IPS DF 19.7 (cell line): ENCODE measurements around the gene NPHS1.

Experiments
- DNase-seq: peaks from one replicate; pipeline ENCODE4 v3.0.0-alpha.2; 2013; ENCODE audit warnings: low read depth, low spot score

The NPHS1 gene

GRCh38 chr19:35874392-35874930, 22.2 kb upstream of the NPHS1 start:
- DNase-seq = no peak

DNA sequence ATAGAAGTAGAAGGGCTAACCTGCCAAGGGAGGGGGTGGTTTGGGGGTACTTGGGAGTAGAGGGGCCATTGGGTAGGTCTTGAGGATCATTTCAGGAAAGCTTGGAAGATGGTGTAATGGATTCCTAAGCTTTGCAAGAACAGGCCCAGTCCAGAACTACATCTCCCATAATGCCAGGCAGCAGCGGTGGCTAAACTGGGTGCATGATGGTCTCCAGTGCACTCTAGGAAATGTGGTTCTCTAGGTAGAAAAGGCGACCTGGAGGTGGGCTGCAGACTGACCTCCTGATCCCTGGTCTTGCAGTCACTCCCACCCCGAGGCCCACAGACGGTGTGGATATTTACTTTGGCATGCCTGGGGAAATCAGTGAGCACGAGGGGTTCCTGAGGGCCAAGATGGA, 19.9 kb upstream of the NPHS1 start:
- DNase-seq = no peak

DNA sequence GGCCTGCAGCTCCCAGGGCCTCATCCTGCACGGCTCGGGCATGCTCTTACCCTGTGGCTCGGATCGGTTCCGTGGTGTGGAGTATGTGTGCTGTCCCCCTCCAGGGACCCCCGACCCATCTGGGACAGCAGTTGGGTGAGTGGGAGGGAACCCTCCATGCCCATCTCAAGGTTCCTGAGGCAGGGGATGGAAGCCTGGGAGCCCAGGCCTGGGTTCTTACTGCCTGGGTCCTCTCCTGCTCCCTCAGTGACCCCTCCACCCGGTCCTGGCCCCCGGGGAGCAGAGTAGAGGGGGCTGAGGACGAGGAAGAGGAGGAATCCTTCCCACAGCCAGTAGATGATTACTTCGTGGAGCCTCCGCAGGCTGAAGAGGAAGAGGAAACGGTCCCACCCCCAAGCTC, 19.3 kb upstream of the NPHS1 start:
- no peak for DNase-seq

DNA sequence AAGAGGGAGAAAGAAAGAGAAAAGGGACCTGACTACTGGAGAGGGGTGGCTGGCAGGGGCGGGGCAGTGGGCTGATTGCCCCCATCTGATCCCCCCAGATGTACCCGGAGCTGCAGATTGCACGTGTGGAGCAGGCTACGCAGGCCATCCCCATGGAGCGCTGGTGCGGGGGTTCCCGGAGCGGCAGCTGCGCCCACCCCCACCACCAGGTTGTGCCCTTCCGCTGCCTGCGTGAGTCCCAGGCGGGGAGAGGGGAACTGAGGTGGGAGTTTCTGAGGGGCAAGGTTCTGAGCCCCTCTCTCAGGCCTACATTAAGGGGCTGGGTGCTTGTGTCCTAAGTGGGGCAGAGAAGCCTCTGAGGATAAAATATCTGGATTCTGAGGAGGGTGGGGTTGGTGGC, 18.5 kb upstream of the NPHS1 start:
- no peak for DNase-seq

GRCh38 chr19:35870124-35870736, 17.9 kb upstream of the NPHS1 start:
- DNase-seq = peak; percentile 77

DNA sequence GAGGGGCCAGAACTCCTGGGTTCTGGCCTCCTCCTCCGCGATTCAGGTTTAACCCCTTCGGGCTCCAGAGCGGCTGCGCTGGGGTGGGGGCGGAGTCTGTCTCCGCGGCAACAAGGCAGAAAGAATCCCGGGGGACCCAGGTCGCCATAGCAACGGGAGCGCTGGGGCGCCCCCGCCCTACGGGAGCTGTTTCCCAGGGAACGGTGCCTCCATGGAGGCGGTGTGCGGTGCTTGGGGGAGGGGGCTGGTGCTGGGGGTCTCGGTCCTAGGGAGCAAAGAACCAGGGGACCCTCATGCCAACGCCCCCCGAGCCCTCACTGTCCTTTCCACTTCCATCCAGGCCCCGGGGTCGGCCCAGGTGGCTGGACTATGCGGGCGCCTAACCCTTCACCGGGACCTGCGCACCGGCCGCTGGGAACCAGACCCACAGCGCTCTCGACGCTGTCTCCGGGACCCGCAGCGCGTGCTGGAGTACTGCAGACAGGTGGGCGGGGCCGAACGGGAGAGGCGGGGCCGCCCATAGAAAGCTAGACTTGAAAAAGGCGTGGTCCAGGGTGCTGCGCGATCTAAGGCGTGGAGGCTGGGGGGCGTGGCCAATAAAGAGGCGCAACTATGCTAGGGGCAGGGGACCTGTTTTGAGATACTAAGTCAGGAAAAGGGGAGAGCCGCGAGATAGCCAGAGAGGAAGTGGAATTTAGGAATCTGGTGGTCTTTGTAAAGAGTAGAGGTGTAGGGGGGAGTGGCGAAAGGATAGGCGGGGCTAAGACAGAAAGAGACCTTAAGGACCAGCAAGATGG, 17.2 kb upstream of the NPHS1 start:
- DNase-seq = peak; percentile 60

DNA sequence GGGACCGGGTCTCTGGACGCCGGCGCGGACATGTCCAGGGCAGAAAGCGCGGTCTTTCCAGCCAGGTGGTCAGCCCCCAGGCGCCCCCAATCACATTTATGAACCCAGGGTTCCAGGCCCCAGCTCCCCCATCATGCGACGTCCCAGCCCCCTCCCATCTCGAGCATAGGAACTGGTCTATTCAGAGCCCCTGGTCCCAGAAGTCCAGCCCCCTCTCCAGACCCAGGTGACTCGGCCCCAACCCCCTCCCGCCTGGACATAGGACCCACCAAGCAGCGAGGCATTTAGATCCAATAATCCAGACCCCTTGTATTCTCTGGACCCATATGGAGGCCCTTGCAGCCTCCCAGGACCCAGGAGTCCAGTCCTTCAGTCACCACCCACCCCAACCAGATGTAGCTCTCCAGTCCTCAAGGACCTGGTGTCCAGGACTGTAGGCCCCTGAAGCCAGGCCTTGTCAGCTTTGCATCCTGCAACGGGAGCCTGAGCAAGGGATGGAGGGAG, 16.6 kb upstream of the NPHS1 start:
- no peak for DNase-seq

DNA sequence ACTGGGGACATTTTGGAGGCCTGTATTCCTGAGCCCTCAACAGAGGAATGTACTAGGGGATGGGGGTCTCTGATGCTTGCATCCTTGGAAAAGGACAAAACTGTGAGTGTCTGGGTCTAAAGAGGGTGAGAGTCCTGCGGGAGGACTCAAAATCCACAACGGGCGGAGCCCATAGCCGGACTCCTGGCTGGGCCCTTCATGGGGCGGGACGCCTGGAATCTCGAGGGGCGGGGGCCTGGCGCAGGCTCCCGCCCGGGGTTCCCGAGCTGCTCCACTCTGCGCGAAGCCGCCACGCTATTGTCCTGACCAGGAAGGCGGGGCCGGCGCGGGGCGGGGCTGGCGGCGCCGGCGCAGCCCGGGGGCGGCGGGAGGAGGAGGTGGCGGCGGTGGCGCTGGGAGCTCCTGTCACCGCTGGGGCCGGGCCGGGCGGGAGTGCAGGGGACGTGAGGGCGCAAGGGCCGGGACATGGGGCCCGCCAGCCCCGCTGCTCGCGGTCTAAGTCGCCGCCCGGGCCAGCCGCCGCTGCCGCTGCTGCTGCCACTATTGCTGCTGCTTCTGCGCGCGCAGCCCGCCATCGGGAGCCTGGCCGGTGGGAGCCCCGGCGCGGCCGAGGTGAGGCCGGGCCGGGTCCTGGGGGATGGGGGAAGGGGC, 16.0 kb upstream of the NPHS1 start, which contains the start of gene APLP1:
APLP1 (plus strand) TSS at position 403 of the 651 bp plus-strand sequence; CDS start at position 466, 63 bp downstream.
- DNase-seq = no peak

- DNase-seq = no peak
These were observed 10.7 kb upstream of the NPHS1 start for GRCh38 chr19:35863018-35863417.

DNA sequence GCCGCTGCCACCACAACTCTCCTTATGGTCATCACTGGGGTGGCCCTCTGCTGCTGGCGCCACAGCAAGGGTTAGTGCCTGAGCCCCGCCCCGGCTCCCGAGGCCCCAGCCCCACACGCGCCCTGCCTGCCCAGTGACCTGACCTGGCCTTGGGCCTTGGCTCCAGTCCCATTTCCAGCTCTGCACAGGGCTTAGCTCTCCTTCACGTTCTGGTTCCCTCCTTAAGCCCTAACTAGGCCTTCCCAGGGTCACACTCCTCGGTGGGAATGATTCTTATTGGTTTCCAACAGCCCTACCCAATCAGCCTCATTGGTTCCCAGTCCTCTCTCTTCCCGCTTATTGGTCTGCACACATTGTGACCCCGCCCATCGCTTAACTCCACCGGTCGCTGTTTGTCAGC, 10.2 kb upstream of the NPHS1 start:
- no peak for DNase-seq

DNA sequence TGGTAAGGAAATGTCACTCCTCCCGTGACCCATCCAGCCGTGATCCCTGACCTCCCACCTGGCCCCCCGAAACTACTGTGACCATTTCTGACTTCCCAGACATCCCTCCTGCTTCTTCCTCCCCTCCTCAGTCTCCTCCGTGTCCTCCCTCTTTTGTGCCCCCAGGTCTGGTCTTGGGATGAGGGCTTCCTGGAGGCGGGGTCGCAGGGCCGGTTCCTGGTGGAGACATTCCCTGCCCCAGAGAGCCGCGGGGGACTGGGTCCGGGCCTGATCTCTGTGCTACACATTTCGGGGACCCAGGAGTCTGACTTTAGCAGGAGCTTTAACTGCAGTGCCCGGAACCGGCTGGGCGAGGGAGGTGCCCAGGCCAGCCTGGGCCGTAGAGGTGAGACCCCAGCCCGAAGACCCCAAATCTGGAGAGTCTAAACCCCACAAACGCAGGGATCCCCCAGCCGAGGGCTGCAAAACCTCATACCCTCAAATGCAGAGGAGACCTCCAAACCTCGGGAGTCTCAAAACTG, 9.4 kb upstream of the NPHS1 start:
- DNase-seq = no peak

- DNase-seq = peak; percentile 72
These were observed 8.7 kb upstream of the NPHS1 start for GRCh38 chr19:35860818-35861639.

GRCh38 chr19:35860436-35860817, 8.1 kb upstream of the NPHS1 start:
- DNase-seq = no peak

DNA sequence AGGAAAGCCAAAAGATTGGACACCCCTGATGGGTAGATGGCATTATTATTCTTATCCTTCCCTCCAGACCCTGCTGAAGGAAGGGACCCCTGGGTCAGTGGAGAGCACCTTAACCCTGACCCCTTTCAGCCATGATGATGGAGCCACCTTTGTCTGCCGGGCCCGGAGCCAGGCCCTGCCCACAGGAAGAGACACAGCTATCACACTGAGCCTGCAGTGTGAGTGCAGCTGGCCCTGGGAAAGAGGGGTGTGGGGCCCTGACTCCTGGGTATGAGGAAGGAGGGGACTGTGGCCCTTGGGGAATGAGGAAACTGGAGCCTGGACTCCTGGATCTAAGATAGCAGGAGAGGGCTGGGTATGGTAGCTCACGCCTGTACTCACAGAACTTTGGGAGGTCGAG, 7.1 kb upstream of the NPHS1 start:
- no peak for DNase-seq

DNA sequence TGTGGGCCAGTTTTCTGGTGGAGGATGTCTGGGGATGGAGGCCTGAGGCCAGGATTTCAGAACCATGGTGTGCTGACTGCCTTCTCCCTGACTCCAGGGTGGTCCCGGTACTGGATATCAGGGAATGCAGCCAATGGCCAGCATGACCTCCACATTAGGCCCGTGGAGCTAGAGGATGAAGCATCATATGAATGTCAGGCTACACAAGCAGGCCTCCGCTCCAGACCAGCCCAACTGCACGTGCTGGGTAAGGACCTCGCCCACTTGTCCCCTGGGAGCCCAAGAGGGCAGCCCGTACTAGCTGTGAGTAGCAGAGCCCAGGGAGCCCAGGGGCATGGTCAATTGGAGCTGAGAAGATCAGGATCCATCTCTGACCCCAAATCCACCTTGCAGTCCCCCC, 6.0 kb upstream of the NPHS1 start:
- no peak for DNase-seq

DNA sequence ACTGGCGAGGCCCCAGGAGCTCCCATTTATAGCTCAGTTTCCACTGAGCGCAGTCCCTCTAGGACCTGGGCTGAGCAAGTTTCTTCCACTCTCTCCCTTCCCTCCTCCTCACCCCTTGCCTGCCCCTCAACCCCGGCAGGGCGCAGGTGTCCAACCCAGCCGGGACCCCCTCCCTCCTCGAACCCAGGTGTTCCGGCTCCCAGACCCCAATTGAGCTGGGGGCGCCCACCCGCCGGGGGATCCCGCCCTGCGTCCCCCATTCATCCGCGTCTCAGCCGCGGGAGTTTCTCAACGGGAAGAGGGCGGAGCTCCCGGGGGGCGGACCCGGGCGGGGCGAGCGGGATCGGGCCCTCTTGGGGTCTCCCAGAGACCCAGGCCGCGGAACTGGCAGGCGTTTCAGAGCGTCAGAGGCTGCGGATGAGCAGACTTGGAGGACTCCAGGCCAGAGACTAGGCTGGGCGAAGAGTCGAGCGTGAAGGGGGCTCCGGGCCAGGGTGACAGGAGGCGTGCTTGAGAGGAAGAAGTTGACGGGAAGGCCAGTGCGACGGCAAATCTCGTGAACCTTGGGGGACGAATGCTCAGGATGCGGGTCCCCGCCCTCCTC, 4.3 kb upstream of the NPHS1 start, which contains the start of gene KIRREL2:
KIRREL2 (plus strand) TSS at position 366 of the 604 bp plus-strand sequence; CDS start at position 575, 209 bp downstream.
- no peak for DNase-seq

GRCh38 chr19:35853038-35853756, 893 bp upstream of the NPHS1 start:
- DNase-seq = no peak

DNA sequence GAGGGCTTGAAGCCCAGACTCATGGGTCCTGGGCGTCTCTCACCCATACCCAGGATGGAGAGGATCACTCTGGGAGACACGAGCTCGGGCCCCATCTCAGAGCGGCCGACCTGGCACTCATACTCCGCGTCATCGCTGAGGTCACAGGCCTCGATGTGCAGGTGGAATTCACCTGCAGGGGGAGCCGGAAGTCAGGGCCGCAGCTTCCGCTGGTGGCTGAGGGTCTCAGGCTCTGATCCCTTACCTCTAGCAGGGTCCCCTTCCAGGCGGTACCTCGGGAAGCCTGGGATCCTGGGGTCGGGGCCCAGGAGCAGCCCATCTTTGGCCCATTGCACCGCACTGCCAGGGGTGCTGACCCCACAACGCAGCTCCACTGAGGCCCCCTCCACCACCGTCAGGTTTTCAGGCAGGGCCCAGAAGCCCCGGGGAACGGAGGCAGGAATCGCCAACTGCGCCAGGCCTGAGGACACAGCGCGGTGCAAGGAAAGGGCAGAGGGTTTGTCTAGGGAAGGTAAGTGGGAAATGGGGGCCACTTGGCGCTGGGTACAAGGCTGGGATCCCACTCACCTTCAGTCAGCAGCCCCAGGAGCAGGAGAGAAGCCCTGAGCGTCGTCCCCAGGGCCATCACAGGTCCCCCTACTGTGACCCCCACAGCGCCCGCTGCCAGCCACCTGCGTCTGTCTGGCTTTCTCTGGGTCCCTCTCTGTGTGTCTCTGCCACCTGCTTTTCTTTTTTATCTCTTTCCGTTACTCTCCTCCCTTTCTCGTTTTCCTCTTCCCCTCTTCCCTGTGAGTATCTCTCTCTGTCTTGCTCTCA, 883 bp downstream of the NPHS1 start:
- no peak for DNase-seq

GRCh38 chr19:35848919-35849505, 3.3 kb downstream of the NPHS1 start:
- no peak for DNase-seq
